BLaER1 (cell line): Measurements from ENCODE around the gene INF2.

ENCODE experiments used
- H3K27ac ChIP-seq: shearing (Covaris generic); formaldehyde crosslinking; 2 replicates; pipeline ENCODE4 v1.8.1; 2022
- H3K27me3 ChIP-seq: shearing (Covaris generic); formaldehyde crosslinking; 2 replicates; pipeline ENCODE4 v1.8.1; 2022
- H3K36me3 ChIP-seq: shearing (Covaris generic); formaldehyde crosslinking; 2 replicates; pipeline ENCODE4 v1.8.1; 2022
- H3K4me1 ChIP-seq: shearing (Covaris generic); formaldehyde crosslinking; 2 replicates; pipeline ENCODE4 v1.8.1; 2022
- H3K4me2 ChIP-seq: shearing (Covaris generic); formaldehyde crosslinking; 2 replicates; pipeline ENCODE4 v1.8.1; 2022
- H3K4me3 ChIP-seq: shearing (Covaris generic); formaldehyde crosslinking; 2 replicates; pipeline ENCODE4 v1.8.1; 2022
- H3K9ac ChIP-seq: shearing (Covaris generic); formaldehyde crosslinking; 2 replicates; pipeline ENCODE4 v1.8.1; 2022
- H3K9me3 ChIP-seq: shearing (Covaris generic); formaldehyde crosslinking; 2 replicates; pipeline ENCODE4 v1.8.1; 2022
- H4K20me1 ChIP-seq: shearing (Covaris generic); formaldehyde crosslinking; 2 replicates; pipeline ENCODE4 v1.8.1; 2022
- Cebpa-rat ChIP-seq: shearing (Covaris generic); IDR thresholded peaks from 2 replicates; pipeline ENCODE4 v1.8.1; 2022

INF2 gene

GRCh38 chr14:104688505-104689108, 811 bp upstream of the INF2 start:
- peak; percentile 75 for TF ChIP-seq Cebpa-rat
- H3K36me3 ChIP-seq: peaks cover 22% of the 10 kb centered on the region
- peak overlapping the region; percentile 100 for H3K4me2 ChIP-seq
- H3K27ac ChIP-seq: peak overlapping the region; percentile 76
- H3K27me3 ChIP-seq: no peaks in the 10 kb centered on the region
- peak overlapping the region; percentile 99 for H3K4me3 ChIP-seq
- H3K4me1 ChIP-seq: peaks cover 67% of the 10 kb centered on the region
- no peaks in the 10 kb centered on the region for H3K9me3 ChIP-seq
- H3K9ac ChIP-seq: peak overlapping the region; percentile 65; the same call in 1 of the 2 replicates
- peaks cover 40% of the 10 kb centered on the region for H4K20me1 ChIP-seq

DNA sequence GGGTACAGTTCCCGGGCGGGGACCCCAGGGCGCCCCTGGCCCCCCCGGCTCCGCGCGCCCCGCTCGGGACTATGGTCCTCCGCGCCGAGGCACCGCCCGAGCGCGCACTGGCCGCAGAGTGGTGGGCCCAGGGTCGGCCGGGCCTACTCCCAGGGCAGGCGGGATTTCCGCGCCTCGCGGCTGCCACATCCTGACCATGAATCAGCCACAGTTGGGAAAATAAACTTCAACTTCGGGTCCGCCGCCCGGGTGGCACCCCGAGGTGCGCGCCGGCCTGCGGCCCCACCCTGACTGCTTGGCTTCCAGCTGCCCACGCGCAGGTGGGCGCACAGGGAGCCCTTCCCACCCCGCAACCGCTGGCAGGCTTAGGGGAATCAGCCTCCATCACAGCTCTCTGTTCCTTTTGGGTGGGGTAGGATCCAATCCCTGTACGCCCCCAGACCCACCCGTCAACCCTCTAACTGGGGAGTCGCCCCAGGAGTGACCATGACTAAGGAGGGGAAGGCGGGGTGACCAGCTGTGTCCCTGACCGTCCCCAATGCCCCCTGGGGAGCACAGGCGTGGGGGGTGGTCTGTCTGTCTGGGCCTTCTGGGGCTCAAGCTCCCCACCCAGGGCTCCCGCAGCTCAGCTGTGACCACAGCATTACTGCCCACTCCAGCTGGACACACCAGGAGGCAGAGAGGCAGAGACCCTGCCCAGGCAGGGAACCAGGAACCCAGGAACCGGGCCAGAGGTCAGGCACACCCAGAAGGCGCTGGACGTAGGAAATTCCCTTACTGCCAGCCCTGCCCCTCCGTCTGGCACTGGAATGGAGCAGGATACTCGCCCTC, 678 bp downstream of the INF2 start:
- H3K27ac ChIP-seq: peak overlapping the region; percentile 97
- peaks cover 32% of the 10 kb centered on the region for H3K36me3 ChIP-seq
- H3K9ac ChIP-seq: peak overlapping the region; percentile 97
- H3K4me3 ChIP-seq: peak overlapping the region; percentile 99
- H4K20me1 ChIP-seq: peaks cover 55% of the 10 kb centered on the region
- H3K4me1 ChIP-seq: peaks cover 80% of the 10 kb centered on the region
- no peaks in the 10 kb centered on the region for H3K9me3 ChIP-seq
- H3K27me3 ChIP-seq: no peaks in the 10 kb centered on the region
- no peak for TF ChIP-seq Cebpa-rat
- peak overlapping the region; percentile 100 for H3K4me2 ChIP-seq

DNA sequence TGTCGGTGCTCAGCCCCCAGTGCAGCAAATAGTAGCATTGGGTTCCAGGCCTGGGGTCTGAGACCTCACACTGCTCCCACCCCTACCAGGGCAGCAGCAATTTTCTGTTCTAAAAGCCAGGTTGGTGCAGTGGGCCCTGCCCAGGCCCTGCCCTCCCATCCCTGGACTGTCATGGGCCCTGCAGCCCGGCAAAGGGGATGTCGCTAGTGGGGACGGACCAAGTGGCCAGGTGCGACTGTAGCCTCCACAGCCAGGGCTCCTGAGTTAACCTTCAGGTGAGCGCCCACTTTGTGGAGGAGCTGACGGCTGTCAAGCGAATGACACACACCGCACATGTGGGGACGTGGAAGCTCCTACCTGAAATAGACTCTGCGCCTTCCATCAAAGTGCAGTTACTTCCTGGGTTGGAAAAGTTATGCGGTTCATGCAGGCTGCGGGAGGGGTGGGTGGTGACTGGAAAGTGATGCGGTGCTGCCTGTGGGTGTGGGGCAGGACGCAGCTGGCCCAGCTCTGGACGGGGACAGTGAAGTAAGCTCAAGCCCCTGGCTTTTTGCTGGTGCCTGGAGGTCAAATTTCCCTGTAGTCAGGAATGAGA, 1.5 kb downstream of the INF2 start:
- Histone ChIP-seq H3K4me1 (peaks cover 86% of the 10 kb centered on the region), H3K9ac (peak overlapping the region; percentile 97), H3K4me3 (peak overlapping the region; percentile 99)

GRCh38 chr14:104691546-104692260, 2.3 kb downstream of the INF2 start:
- H3K9me3 ChIP-seq: no peaks in the 10 kb centered on the region
- H3K4me3 ChIP-seq: peak overlapping the region; percentile 99
- peaks cover 71% of the 10 kb centered on the region for H4K20me1 ChIP-seq
- H3K27ac ChIP-seq: peak overlapping the region; percentile 97
- peak overlapping the region; percentile 100 for H3K4me2 ChIP-seq
- H3K4me1 ChIP-seq: peaks cover 91% of the 10 kb centered on the region
- no peak for TF ChIP-seq Cebpa-rat
- no peaks in the 10 kb centered on the region for H3K27me3 ChIP-seq
- peaks cover 44% of the 10 kb centered on the region for H3K36me3 ChIP-seq
- H3K9ac ChIP-seq: peak overlapping the region; percentile 97

More for the DNA sequence above, 1.5 kb downstream of the INF2 start:
- Histone ChIP-seq H3K27me3 (no peaks in the 10 kb centered on the region), H3K36me3 (peaks cover 37% of the 10 kb centered on the region), H3K4me2 (peak overlapping the region; percentile 100), H4K20me1 (peaks cover 63% of the 10 kb centered on the region), H3K27ac (peak overlapping the region; percentile 97), H3K9me3 (no peaks in the 10 kb centered on the region)
- no peak for TF ChIP-seq Cebpa-rat

DNA sequence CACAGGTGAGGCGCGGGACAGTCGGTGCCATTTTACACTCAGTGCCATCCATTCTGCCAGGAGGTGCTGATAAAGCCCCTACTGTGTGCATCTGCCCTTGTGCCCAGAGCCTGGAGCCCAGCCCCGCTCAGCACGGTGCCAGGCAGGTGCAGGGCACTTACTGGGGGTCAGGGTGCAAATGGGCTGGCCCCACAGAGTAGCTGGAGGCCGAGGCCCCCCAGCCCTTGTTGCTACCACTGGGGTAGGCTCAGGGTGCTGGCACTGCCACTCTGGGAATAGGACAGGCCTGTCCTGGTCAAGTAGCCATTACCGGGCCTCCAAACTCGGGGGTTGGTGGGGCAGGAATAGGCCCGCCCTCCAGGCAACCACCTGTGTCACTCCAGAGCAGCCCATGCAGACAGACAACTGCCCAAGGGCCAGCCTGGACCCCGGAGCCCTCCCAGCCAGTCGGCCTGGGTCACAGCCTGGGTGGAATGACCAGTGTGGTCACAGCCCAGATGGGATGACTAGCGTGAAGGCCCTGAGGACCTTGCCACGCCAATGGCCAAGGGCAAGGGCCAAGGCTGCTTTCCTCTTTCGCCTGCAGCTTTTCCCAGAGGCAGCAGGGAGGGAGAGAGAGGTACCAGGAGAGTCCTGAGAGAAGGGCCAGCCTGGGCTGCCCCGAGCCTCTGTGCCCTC, 3.0 kb downstream of the INF2 start:
- H3K4me2 ChIP-seq: peak overlapping the region; percentile 100
- H3K4me1 ChIP-seq: peaks cover 91% of the 10 kb centered on the region
- H3K9ac ChIP-seq: peak overlapping the region; percentile 97
- no peaks in the 10 kb centered on the region for H3K27me3 ChIP-seq
- H3K9me3 ChIP-seq: no peaks in the 10 kb centered on the region
- peak overlapping the region; percentile 99; the same call in 1 of the 2 replicates for H3K4me3 ChIP-seq
- peaks cover 78% of the 10 kb centered on the region for H4K20me1 ChIP-seq
- peak overlapping the region; percentile 97 for H3K27ac ChIP-seq
- TF ChIP-seq Cebpa-rat: no peak
- peaks cover 51% of the 10 kb centered on the region for H3K36me3 ChIP-seq

DNA sequence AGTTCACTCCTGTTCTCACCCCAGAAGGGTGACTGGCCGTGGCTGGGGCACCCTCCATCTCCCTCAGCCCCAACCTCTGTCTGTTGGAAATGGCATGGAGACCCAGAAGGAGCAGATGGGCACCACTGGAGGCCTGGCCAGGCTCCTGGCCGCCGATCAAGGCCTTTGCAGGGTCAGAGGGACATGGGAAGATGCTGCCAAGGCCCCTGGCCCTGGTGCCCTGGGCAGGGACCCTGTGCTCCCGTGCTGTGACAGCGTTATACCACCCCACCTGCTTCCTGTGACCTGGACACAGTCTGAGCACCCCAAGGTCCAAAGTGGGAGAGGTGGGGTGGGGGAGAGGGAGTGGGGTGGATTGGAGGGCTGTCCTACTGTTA, 3.5 kb downstream of the INF2 start:
- peaks cover 83% of the 10 kb centered on the region for H4K20me1 ChIP-seq
- TF ChIP-seq Cebpa-rat: no peak
- H3K9me3 ChIP-seq: no peaks in the 10 kb centered on the region
- no peak overlapping the region for H3K4me3 ChIP-seq
- peak overlapping the region; percentile 97 for H3K9ac ChIP-seq
- peak overlapping the region; percentile 100 for H3K4me2 ChIP-seq
- peak overlapping the region; percentile 97 for H3K27ac ChIP-seq
- peaks cover 91% of the 10 kb centered on the region for H3K4me1 ChIP-seq
- H3K27me3 ChIP-seq: no peaks in the 10 kb centered on the region
- H3K36me3 ChIP-seq: peaks cover 56% of the 10 kb centered on the region

DNA sequence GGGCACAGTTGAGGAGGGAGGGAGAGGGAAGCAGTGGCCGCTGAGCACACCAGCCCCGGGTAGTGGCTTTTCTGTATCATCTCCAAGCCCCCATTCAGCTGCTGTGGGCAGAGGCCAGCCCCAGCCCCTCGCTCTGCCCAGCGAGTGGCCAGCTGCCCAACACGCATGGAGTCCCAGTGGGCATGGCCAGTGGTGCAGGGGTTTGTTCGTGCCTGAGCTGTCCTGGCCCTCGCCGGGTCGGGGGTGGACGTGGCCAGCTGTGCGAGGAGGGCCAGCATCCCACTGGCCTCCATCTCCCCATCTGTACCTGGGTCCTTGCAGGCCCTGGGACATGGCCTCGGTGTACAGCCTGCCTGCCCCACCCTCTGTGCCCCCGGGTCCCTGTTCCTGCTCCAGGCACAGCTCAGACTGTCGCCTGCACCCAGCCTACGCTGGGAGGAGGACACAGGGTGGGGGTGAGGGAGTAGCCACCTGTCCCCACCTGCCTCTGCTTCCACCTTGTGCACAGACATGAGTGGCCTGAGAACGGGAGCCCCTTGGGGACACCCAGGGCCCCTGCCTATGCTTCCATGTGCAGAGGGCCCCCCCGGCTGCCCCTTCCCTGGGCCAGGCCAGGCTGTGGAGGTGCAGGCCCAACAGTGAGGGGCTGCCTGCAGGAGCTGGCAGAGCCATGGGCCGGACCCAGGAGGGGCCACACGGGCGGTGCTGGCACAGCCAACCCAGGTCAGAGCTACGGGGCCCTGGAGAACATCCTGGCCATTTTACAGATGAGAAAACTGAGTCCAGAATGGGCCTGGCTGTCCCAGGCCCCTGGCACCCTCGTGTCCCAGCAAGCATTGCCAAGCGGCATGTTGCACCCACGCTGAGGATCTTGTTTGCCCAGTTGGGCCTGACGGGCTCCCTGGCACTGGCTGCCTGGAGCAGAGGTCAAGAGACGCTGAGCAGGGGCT, 4.3 kb downstream of the INF2 start:
- Histone ChIP-seq H3K36me3 (peaks cover 65% of the 10 kb centered on the region), H3K4me1 (peaks cover 91% of the 10 kb centered on the region), H3K27ac (peak overlapping the region; percentile 97), H3K27me3 (no peaks in the 10 kb centered on the region), H3K9me3 (no peaks in the 10 kb centered on the region), H3K4me2 (peak overlapping the region; percentile 100), H3K9ac (peak overlapping the region; percentile 97), H4K20me1 (peaks cover 91% of the 10 kb centered on the region), H3K4me3 (0 out of 2 replicates have a peak overlapping the region, but pooled peaks have one; percentile 39)
- TF ChIP-seq Cebpa-rat: no peak

DNA sequence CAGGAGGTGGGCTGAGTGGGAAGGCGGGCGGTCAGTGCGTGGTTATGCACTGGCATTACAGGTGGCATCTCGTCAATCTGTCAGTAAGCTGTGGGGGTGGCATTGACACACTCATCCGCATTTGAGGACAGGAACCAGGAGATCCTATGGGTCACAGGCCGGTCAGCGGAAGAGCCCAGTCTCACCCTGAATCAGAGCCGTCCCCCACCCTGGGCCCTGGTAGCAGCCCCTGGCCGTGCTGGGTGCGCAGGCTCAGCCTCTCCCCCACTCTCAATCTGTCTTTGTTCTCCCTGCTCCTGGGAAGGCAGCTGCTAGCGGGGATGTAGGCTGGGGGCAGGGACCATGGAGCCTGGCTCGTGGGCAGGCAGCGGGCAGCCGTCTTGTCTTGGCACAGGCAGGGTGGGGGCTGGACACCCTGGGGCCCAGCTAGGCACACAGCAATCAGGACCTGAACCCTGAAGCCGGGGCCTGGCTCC, 5.1 kb downstream of the INF2 start:
- peak overlapping the region; percentile 100 for H3K4me2 ChIP-seq
- peaks cover 72% of the 10 kb centered on the region for H3K36me3 ChIP-seq
- H3K4me3 ChIP-seq: peak overlapping the region; percentile 39; the same call in 1 of the 2 replicates
- no peaks in the 10 kb centered on the region for H3K9me3 ChIP-seq
- peaks cover 99% of the 10 kb centered on the region for H4K20me1 ChIP-seq
- H3K27me3 ChIP-seq: no peaks in the 10 kb centered on the region
- peaks cover 93% of the 10 kb centered on the region for H3K4me1 ChIP-seq
- peak overlapping the region; percentile 97 for H3K9ac ChIP-seq
- H3K27ac ChIP-seq: peak overlapping the region; percentile 97
- no peak for TF ChIP-seq Cebpa-rat
